K562 (cell line): ENCODE results near the gene PSAP.
"Not testable (repeated sequence)": the region's sequence is repeated elsewhere in the genome, so short reads cannot be mapped to it uniquely, and the experiment has no call there.

Experiments
- CBX3 ChIP-seq, 2 experiments: IDR thresholded peaks; 1 replicate in 1 of 2; 2 replicates in 1 of 2; pipeline ENCODE4 v1.6.1; 2012; ENCODE audit warnings: inconsistent platforms in 2 of 2, low read length in 2 of 2, borderline replicate concordance in 1 of 2, control low read depth in 1 of 2
- CCAR2 ChIP-seq: fragments of 200-400 bp; formaldehyde crosslinking; IDR thresholded peaks from 2 replicates; pipeline ENCODE4 v1.6.1; 2017; ENCODE audit warnings: mild to moderate bottlenecking, low read depth, low read length
- TF ChIP-seq, protein P1 (sequence below): fragments of 250-450 bp; sonication (Bioruptor Pico); IDR thresholded peaks from 2 replicates; pipeline ENCODE4 v1.9.0; 2021; ENCODE audit warnings: mild to moderate bottlenecking
- TF ChIP-seq, protein P2 (sequence below), 3 experiments: IDR thresholded peaks in 2 of 3; conservative IDR thresholded peaks in 1 of 3; 2 replicates each; pipeline ENCODE4 v1.5.1; 2011 to 2012; ENCODE audit warnings: low read length in 3 of 3, mild to moderate bottlenecking in 3 of 3, control low read depth in 2 of 3, improper control_type of control experiment in 1 of 3, inconsistent platforms in 1 of 3, low read depth in 1 of 3, mixed read lengths in 1 of 3, moderate library complexity in 1 of 3; ENCODE audit not compliant: insufficient read depth in 2 of 3

DNA sequence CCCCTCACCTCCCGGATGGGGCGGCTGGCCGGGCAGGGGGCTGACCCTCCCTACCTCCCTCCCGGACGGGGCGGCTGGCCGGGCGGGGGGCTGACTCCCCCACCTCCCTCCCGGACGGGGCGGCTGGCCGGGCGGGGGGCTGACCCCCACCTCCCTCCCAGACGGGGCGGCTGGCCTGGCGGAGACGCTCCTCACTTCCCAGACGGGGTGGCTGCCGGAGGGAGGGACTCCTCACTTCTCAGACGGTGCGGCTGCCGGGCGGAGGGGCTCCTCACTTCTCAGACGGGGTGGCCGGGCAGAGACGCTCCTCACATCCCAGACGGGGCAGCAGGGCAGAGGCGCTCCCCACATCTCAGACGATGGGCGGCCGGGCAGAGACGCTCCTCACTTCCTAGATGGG lies 18.6 kb upstream of the PSAP start:
- TF ChIP-seq CBX3 (IDR thresholded peaks at IDR 0.05; ENCODE audit: borderline replicate concordance in 1 of 2, low read length in 2 of 2); CCAR2: not testable (repeated sequence)
- TF ChIP-seq, protein P1, sequence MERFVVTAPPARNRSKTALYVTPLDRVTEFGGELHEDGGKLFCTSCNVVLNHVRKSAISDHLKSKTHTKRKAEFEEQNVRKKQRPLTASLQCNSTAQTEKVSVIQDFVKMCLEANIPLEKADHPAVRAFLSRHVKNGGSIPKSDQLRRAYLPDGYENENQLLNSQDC (CRISPR knock-in tag), result not testable (repeated sequence)
- TF ChIP-seq, protein P2, sequence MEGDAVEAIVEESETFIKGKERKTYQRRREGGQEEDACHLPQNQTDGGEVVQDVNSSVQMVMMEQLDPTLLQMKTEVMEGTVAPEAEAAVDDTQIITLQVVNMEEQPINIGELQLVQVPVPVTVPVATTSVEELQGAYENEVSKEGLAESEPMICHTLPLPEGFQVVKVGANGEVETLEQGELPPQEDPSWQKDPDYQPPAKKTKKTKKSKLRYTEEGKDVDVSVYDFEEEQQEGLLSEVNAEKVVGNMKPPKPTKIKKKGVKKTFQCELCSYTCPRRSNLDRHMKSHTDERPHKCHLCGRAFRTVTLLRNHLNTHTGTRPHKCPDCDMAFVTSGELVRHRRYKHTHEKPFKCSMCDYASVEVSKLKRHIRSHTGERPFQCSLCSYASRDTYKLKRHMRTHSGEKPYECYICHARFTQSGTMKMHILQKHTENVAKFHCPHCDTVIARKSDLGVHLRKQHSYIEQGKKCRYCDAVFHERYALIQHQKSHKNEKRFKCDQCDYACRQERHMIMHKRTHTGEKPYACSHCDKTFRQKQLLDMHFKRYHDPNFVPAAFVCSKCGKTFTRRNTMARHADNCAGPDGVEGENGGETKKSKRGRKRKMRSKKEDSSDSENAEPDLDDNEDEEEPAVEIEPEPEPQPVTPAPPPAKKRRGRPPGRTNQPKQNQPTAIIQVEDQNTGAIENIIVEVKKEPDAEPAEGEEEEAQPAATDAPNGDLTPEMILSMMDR (IDR thresholded peaks at IDR 0.05 in 2 of 3, conservative IDR thresholded peaks at IDR 0.05 in 1 of 3; ENCODE audit: insufficient read depth in 2 of 3, low read depth in 1 of 3, low read length in 3 of 3), result not testable (repeated sequence)
